ENCODE measurements around the gene OTOP3. TPM values are rescaled to one million over a fixed set of nuclear protein-coding genes. Genes with fewer than 3 reads are reported as not detected.

OTOP3 gene
- total RNA-seq, 4 donors from 2014 or later = 1.6 to 3.8 TPM; not detected in 2

GRCh38 chr17:74962622-74963394 lies 27.1 kb downstream of the OTOP3 start:
- no peaks in the 10 kb centered on the region for H3K9me3 ChIP-seq
- no peaks in the 10 kb centered on the region for H3K36me3 ChIP-seq
- H3K4me1 ChIP-seq = peaks cover 0 to 5% (median 2%) of the 10 kb centered on the region in 4 donors
- no peaks in the 10 kb centered on the region for H3K27me3 ChIP-seq
- WGBS, 2 donors (ENCODE audit: low coverage in 1 of 2) = 88% methylated on average over 13 of the region's 18 CpGs; no CpG with 5 or more reads in 1 of the 2 donors
- no peak overlapping the region for H3K4me3 ChIP-seq
- intact Hi-C loops (cut with DNase I; ENCODE audit: low total_unique reads) (loop anchor here (10.0 kb wide), 1 partner anchor 52 kb away; the partner anchor contains the start of gene MRPL58), in situ Hi-C loops (cut with MboI; ENCODE audit: low pct_ligation_motif_present in 1 of 4, low pct_unique_long_range_greater_than_20kb in 1 of 4, low sequenced_read_pairs in 3 of 4) (loop anchor here in 1 of 4 donors (25.0 kb wide), 1 partner anchor 224 kb away; the partner anchor contains the start of gene SUMO2)
- DNase-seq = no peak
- no peak for TF ChIP-seq CTCF (IDR thresholded peaks at IDR 0.05)
- TF ChIP-seq POLR2AphosphoS5 (IDR thresholded peaks at IDR 0.05) = no peak
- TF ChIP-seq EP300 (IDR thresholded peaks at IDR 0.05; ENCODE audit: low read depth) = no peak
- TF ChIP-seq POLR2A (IDR thresholded peaks at IDR 0.05) = no peak
- H3K27ac ChIP-seq = no peak overlapping the region

GRCh38 chr17:74963656-74964055 lies 28.0 kb downstream of the OTOP3 start:
- Histone ChIP-seq H3K27ac (no peak overlapping the region), H3K9me3 (no peaks in the 10 kb centered on the region), H3K4me3 (no peak overlapping the region), H3K4me1 (peaks cover 0 to 10% (median 4%) of the 10 kb centered on the region in 4 donors), H3K27me3 (no peaks in the 10 kb centered on the region), H3K36me3 (no peaks in the 10 kb centered on the region)
- no peak for DNase-seq
- 72 to 78% methylated on average over 6 to 12 of the region's 12 CpGs for WGBS, 2 donors (ENCODE audit: low coverage in 1 of 2)
- TF ChIP-seq EP300 (IDR thresholded peaks at IDR 0.05; ENCODE audit: low read depth) (no peak), POLR2A (IDR thresholded peaks at IDR 0.05) (no peak), POLR2AphosphoS5 (IDR thresholded peaks at IDR 0.05) (no peak), CTCF (IDR thresholded peaks at IDR 0.05) (no peak)
- intact Hi-C loops (cut with DNase I; ENCODE audit: low total_unique reads) (loop anchor here (10.0 kb wide), 1 partner anchor 51 kb away; the partner anchor contains the start of gene MRPL58), in situ Hi-C loops (cut with MboI; ENCODE audit: low pct_ligation_motif_present in 1 of 4, low pct_unique_long_range_greater_than_20kb in 1 of 4, low sequenced_read_pairs in 3 of 4) (loop anchor here in 1 of 4 donors (25.0 kb wide), 1 partner anchor 224 kb away; the partner anchor contains the start of gene SUMO2)

- no peak overlapping the region for H3K4me3 ChIP-seq
- intact Hi-C loops (cut with DNase I; ENCODE audit: low total_unique reads) = loop anchor here (10.0 kb wide), 1 partner anchor 50 kb away; the partner anchor contains the start of gene MRPL58
- H3K4me1 ChIP-seq = peaks cover 0 to 15% (median 6%) of the 10 kb centered on the region in 4 donors
- H3K36me3 ChIP-seq = no peaks in the 10 kb centered on the region
- no peaks in the 10 kb centered on the region for H3K27me3 ChIP-seq
- TF ChIP-seq POLR2A (IDR thresholded peaks at IDR 0.05) (no peak), CTCF (IDR thresholded peaks at IDR 0.05) (no peak), EP300 (IDR thresholded peaks at IDR 0.05; ENCODE audit: low read depth) (no peak), POLR2AphosphoS5 (IDR thresholded peaks at IDR 0.05) (no peak)
- WGBS, 2 donors (ENCODE audit: low coverage in 1 of 2) = 85% methylated on average over 10 of the region's 12 CpGs; no CpG with 5 or more reads in 1 of the 2 donors
- DNase-seq = no peak
- no peak overlapping the region for H3K27ac ChIP-seq
- in situ Hi-C loops (cut with MboI; ENCODE audit: low pct_ligation_motif_present in 1 of 4, low pct_unique_long_range_greater_than_20kb in 1 of 4, low sequenced_read_pairs in 3 of 4) = loop anchor here in 1 of 4 donors (25.0 kb wide), 1 partner anchor 223 kb away; the partner anchor contains the start of gene SUMO2
- H3K9me3 ChIP-seq = no peaks in the 10 kb centered on the region
These were observed 28.6 kb downstream of the OTOP3 start for GRCh38 chr17:74964246-74964761.
